KBM-7 (cell line): ENCODE measurements around the gene ARAP2.
A peak's percentile ranks its signal among the peaks of the same experiment; 100 is the strongest.

Experiments
- DNase-seq: peaks from one replicate; pipeline ENCODE4 v3.0.0-alpha.2; 2015
- in situ Hi-C: fragments of 300-500 bp; cut with MboI; formaldehyde crosslinking; loops from 2 replicates; pipeline ENCODE4 v1.14.3; 2020; ENCODE audit warnings: low sequenced_read_pairs, low pct_unique_long_range_greater_than_20kb, mixed read lengths

ARAP2 gene

DNA sequence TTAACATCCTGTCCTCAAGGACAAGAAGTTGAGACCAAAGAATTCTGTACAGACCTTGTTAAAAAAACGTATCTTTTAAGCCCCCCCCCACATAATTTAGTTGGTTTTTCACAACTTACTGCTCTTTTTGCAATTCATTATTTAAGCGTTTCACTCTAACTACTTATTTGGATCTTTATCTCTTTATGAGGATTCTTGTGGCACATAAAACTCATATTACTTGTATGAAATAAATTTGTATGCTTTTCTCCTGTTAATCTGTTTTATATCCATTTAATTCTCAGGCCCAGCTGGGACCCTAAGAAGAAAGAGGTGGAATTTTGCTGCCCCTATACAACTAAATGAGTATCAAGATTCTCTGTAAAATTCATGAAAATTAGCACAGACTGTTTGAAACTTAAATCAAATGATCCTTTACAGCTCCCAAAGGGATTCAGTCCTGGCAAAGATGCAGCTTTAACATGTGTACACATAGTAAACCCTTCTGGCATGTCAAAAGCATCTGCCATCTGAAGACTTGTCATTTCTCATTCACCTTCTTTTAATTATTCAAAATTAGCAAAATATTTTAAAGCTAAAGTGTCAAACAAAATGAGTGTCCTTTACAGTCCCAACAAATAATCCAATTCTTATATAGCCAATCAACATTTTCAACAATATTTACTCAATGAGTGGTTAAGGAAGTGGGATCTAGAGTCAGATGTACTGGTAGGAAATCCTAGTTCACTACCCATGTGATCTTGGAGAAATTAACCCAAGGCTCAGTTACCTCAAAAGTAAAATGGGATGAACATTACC lies 17.7 kb downstream of the ARAP2 start:
- in situ Hi-C loops = no loop called here
- DNase-seq = no peak

DNA sequence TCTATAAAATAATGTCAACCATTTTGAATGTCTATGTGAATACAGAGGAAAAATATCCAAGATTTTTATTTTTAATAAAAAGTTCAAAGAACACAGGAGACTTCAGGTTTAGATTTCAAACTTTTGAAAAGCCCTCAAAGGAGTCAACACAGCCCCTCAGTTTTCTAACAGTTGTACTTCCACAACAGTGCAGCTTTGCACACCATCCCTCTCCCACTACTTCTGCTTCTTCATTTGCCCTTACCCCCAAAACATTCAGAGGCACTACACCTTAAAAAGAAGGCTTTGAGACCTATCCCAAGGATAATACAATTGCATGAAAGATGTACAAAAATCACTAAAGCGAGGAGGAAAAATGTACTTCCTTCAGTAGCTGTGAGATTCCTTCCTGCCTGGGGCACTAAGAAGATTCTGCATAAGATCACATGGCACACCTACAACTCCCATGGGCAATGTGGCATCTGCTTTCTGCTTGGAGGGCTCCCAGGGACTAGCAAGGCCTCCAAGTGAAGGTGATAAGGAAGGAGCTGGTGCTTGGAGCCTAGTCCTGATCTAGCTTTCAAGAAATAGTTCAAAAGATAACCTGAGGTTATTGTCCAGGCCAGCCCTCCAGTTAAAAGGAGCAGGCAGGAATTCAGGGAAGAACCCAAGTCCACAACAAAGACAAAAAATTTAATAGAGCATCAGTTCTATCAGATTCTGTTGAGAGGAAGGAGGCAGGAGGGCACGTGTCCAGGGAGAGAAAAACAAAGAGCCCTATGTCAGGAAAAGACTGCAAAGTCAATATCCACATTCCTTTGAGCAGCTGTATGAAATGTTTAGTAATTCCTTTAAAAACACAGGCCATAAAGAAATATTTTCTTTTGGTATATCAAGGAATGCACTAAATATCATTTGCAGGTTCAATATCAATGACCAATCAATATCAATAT lies 19.1 kb downstream of the ARAP2 start:
- in situ Hi-C loops = no loop called here

DNA sequence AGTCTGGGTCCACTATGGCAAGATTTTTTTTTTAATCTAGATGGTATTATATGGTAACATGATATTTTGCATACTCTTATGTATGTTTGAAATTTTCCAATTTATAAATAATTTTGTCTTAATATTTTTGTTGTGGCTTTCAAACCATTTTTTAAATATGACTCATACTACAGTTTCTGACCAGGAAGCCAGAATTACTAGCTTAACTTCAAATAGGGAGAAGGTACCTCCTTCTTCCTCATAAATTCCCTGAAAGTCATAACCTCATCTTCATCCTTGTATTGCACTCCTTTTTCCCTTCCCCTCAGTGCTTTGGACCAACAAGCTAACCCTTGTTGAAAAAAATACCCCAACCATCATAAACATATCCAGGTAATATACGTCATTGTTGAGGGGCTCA lies 21.6 kb downstream of the ARAP2 start:
- DNase-seq = no peak
- in situ Hi-C loops = no loop called here

More for the DNA sequence above, 19.1 kb downstream of the ARAP2 start:
- DNase-seq = peak; percentile 19

DNA sequence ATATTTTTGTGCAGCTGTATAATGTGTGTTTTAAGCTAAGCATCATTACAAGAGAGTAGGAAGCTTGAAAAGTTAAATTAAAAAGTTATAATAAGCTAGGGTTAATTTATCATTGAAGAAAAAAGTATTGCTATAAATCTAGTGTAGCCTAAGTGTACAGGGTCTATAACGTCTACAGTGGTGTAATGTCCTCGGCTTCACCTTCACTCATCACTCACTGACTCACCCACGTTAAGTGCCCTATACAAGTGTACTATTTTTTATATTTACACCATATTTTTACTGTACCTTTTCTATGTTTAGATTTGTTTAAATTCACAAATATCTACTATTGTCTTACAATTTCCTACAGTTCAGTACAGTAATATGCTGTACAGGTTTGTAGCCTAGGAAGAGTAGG lies 23.5 kb downstream of the ARAP2 start:
- DNase-seq = no peak
- in situ Hi-C loops = no loop called here

DNA sequence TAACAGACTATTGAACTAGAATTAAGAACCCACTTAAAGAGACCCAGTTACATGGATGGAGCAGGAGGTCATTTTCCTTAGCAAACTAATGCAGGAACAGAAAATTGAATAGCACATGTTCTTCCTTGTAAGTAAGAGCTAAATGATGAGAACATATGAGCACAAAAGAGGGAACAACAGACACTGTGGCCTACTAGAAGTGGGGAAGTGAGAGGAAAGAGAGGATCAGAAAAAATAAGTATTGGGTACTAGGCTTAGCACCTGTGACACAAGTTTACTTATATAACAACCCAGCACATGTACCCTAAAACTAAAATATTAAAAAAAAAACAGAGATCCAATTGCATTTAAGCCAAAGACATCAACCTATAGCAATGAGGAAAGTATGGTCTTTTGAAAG lies 26.2 kb downstream of the ARAP2 start:
- no peak for DNase-seq
- in situ Hi-C loops = no loop called here

DNA sequence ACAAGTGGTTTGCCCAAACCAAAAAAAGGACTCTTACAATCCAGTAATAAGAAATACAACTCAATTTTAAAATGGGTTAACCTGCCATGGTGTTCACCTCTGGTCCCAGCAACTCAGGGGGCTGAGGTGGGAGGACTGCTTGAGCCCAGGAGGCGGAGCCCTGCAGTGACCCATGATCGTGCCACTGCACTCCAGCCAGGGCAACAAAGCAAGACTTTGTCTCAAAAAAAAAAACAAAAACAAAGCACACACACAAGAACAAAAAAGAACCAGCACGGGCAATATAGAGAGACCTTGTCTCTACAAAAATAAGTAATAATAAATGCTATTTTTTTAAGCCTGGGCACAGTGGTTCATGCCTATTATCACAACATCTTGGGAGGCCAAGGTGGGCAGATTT lies 28.7 kb downstream of the ARAP2 start:
- no peak for DNase-seq
- in situ Hi-C loops = no loop called here

DNA sequence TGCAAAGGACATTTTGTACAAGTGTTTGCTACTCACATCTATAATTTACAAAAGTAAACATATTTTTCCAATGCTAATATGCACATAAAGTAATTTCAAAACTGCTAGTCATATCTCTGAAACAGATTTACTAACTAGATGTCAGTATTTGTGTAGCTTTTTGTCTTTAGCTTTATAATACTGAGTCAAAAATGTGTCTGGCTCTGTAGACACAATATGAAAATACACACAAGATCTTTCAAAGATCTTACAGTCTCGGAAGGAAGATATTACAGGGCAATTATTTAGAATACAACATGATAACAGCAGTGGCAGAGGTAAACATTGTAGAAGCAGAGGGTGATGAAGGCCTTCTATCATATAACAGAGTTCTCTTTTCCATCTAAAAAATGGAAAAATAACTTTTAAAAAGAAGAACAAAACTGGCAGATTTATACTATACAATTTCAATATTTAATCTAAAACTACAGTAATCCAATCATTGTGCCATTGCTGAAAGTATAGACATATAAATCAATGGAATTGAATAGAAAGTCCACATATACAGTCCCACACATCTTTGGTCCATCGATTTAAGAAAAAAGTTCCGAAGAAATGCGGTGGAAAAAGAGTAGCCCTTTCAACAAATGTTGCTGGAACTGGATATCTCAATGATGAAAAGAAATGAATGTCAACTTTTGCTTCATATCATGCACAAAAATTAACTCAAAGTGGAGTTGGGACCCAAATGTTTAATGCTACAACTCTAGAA lies 29.4 kb downstream of the ARAP2 start:
- in situ Hi-C loops = no loop called here
- no peak for DNase-seq

DNA sequence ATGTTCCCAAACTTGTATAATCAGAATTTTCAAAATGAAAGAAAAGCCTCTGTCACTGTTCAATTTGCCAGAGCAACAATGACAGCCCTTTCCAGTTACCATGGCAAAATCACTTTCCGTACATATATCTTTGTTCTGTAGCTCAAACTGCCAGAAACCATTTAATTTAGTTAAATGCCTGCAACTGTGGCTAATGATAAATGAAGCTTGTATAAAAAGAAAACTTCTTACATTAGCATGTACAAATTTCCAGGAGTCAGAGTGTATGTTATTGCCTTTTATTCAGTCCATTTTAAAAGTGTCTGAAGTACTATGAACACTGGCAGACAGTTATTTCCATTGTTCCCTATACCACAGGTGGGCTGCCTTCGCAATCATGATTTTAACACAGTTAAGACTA lies 30.3 kb downstream of the ARAP2 start:
- in situ Hi-C loops = no loop called here
- no peak for DNase-seq

DNA sequence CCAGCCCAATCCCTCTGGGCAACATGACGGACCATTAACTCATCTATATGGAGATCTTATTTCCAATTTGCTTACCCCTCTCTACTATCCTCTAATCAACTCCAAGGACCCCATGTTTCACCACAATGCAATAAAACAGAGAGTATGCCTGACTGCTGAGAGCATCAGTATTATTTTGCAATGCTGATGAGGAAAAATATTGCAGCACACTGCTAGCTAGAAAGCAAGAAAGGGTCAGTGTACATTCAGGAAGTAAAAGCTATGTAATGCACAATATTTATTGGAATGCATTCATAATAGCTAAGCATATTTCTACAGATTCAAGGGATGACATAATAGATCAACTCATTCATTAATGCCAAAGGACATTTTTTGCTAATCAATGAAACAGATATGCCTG lies 33.2 kb downstream of the ARAP2 start:
- in situ Hi-C loops = no loop called here
- DNase-seq = no peak

DNA sequence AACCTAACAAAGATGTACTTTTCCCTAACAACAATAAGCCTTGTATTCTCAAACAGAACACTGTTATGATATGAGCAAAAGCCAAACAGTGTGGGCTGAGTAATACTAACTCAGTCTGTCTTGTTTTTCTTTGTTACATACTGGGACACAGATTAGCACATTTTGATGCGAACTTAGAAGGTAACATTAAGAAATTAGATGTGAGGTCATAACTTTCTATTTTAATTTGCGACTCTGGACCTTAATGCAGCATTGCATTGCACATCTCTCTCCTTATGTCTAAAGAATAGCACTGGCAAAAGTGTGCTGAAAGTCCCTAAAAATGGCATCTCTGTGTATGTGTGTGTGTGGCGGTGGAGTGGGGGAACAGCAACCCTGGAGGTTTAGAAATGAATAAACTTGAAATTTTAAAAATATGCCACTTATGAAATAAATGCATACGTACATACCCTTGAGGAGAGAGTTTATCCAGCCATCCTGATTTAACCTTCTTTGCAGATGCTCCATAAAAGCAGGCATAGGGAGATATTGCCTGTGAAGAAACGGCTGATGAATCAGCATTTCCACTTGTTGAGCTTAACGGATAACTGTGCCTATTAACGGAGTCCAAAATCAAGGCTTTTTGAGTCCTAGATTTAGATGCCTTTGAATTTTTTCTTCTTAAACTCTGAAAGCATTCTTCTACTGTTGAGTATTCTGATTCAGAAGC lies 34.2 kb downstream of the ARAP2 start:
- in situ Hi-C loops = no loop called here
- DNase-seq = no peak

DNA sequence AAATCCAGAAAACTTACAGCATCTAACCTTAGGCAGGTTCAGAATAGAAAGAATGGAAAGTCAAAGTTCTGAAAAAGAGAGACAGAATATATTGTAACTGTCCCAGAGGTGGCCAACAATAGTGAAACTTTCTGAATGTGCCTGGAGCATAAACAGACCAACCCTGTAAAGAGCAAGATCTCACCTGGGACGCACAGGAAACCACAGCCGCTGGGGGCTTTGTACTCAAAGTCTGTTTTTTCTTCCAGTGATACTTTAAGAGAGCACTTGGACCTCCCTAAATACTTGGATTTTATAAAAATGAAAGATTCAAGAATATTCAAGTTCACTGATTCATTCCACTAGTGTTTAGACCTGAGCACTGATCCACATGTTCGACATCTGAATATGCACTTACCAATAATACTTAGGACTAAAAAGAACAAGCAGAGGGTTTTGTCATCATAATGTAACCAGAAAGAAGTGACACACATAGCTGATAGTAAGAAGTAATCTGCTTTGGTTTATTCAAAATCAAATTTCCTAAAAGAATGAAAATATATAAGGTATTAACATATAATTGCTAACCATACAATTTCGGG lies 35.3 kb downstream of the ARAP2 start:
- in situ Hi-C loops = no loop called here
- no peak for DNase-seq

DNA sequence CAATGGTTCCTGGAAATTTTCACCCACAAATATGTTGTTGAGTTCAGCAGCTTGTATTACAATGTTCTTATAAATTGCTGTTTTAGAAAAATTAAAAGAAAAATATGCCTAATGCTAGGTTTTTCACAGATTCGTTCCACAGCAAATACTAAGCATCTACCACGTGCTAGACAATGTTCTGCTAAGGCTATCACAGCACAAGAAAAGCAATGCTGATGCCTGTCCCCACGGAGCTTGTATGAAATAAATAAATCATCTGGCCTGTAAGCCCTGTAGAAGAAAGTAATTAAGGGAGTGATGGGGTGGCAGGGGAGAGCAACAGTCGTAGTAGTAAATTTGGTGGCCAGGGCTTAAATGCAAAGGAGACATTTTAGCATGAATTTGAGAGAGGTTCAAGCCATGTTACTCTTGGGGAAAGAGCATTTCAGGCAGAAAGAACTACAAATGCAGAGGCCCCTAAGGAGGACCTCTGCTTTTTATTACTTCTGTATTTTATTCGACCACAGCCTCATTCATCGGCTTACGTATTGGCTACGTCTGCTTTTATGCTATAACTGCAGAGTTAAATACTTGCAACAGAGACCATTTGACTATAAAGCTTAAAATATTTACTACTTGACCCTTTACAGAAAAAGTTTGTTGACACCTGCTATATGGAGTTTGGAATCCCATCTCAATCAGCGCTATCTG lies 36.3 kb downstream of the ARAP2 start:
- in situ Hi-C loops = no loop called here

DNA sequence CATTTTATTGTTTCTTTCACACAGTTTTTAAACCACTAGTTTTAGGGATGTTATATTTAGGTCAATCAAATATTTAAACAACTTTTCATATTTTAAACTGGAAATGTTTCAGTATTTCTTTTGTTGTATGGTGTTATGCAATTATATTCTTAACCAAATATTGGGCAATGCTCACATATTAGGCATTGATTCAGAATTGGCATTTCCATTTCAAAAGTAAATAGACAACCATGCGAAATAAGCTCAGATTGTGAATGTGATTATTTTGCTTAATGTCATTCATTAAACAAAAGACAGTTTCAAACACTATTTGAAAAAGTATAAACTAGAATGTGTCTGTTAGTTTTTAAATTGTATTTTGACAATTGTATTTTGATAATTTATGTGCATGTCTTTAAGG lies 36.9 kb downstream of the ARAP2 start:
- in situ Hi-C loops = no loop called here
- DNase-seq = no peak

More for the DNA sequence above, 36.3 kb downstream of the ARAP2 start:
- DNase-seq = no peak

DNA sequence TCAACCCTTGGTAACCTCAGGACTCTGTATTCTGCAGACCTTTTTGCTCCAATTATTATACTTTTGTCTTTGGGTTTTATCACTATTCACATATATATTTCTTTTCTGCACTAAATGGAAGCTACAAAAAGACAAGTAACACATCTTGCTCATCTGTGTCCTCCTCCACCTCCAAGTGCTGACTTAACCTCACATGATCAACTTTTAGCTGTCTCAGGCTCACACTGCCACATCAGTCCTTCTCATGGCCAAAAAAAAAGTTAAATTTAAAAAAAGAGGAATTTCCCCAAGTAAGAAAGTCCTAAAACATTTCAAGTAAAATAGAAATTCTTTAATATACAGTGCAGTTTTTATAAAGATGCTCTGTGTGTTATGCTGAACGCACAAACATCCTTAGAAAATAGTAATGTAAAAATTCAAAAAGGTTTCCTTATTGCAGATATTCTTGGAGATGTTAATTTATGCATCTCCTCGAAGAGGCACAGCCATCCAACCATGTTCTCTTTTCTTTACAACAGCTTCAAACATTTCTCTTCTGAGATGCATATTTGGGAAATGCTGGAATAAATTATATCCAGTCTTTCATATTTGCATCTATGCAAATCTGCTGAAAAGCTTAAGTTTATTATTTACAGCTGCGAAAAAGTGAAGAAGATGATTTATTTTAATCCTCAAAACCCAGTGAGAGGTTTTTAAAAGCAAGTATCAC lies 37.6 kb downstream of the ARAP2 start:
- in situ Hi-C loops = no loop called here
- DNase-seq = no peak

DNA sequence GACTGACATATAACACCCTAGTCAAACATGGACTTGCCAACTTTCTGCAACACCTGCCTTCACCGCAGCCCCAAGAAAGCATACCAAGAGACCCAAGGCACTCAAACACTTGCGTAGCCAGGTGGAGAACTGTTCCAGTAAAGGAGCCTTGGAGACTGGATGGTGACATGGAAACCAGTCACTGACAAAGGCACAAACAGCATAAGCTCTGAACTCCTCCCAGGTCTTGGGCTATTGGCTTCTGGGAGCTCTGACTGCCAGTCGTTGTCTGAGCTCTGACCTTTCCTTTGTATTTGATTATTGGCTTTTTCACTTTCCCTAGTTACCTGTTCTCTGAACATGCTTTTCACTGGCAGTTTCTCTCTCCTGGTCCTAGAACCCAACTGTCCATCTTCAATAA lies 38.3 kb downstream of the ARAP2 start:
- no peak for DNase-seq
- in situ Hi-C loops = no loop called here

DNA sequence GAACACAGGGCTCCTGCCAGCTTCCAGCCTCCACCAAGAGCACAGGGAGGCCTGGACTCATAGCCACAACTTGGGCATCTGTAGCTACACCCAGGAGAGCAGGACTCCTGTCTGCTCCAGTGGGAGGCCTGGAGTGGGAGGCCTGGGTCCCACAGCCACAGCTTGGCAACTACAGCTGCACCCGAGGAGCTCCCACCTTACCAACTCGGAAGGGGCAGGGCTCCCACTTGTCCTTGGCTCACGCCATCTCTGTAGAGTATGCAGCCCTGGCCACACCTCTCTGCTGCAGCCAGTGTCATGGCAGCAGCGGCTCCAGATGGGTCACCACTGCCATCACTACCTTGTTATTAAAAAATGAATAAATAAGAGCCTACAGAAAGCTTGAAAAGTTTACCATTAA lies 45.5 kb downstream of the ARAP2 start:
- in situ Hi-C loops = no loop called here
- DNase-seq = no peak

DNA sequence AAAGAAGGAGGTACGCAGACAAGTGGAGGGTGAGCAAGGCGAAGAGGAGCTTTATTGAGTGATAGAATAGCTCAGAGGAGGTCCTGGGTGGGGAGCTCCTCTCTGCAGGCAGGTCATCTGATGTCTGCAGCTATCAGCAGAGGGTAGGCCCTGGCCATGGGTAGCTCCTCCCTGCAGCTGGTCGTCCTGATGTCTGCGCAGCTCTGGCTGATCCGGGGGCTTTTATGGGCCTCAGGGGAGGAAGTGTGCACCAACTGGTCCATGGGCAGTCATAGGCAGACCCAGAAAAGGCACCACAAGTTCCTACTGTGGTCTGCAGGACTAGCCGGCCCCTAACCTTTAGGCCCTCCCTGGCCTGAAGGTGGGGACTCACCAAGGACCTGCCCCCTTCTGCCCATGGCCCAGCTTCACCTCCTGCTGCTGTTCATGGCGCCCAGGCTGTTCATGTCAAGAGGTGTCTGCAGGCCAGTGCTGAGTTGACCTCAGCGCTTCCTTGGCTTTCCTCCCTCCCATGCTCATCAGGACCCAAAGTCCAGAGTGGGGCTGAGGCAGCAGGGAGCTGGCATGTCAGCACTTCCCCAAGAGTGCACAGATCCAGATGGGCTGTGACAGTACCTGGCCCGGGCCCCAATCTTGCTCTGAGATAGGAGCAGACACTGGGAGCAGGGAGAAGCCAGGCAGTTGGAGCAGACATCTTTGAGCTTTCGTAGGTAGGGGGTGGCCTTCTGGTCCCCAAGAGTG lies 46.1 kb downstream of the ARAP2 start:
- DNase-seq = no peak
- in situ Hi-C loops = no loop called here
